Endothelial cell of umbilical vein (primary cell): ENCODE results near the gene NDUFS1. TPM values are rescaled to one million over a fixed set of nuclear protein-coding genes. Genes with fewer than 3 reads are reported as not detected.

Source experiments
- BruUV-seq: library from RNA; stranded (reverse); fragments of 400-500 nt; replicated peaks from 2 replicates; lab custom pipeline; 2021; lab: Mats Ljungman, UMichigan
- CTCF ChIA-PET: fragments of 300-600, 350-600 bp; sonication (Branson Sonifier 250); formaldehyde crosslinking; loops from one replicate; lab custom pipeline; 2021; ENCODE audit warnings: antibody characterized with exemption, inconsistent platforms; lab: Charles Lee
- POLR2A ChIA-PET: fragments of 300-600, 350-600 bp; sonication (Branson Sonifier 250); formaldehyde crosslinking; loops from one replicate; lab custom pipeline; 2021; ENCODE audit warnings: antibody characterized with exemption, inconsistent platforms; lab: Charles Lee
- DNase-seq: peaks from one replicate; pipeline ENCODE4 v3.0.0-alpha.2; 2011; ENCODE audit warnings: low read depth, low spot score
- FAIRE-seq: peaks from 2 replicates; lab custom pipeline; 2011; peaks lifted over from hg19 to GRCh38; lab: Jason Lieb, UNC
- H2AFZ ChIP-seq: 2 replicates; pipeline ENCODE4 v1.6.0; 2012; ENCODE audit warnings: low read depth, low read length, control low read depth, inconsistent platforms
- H3K27ac ChIP-seq: 2 replicates; pipeline ENCODE4 v1.5.1; 2011; ENCODE audit warnings: low read depth, mild to moderate bottlenecking, control low read depth, low read length, moderate library complexity; ENCODE audit not compliant: insufficient read depth
- H3K27me3 ChIP-seq, 2 experiments: 2 replicates each; pipeline versions ENCODE4 v1.6.0 to v1.6.1; 2011; ENCODE audit warnings: low read length in 2 of 2, mixed read lengths in 1 of 2; ENCODE audit not compliant: control insufficient read depth in 2 of 2, insufficient read depth in 2 of 2
- H3K36me3 ChIP-seq, 2 experiments: 2 replicates in 1 of 2; 3 replicates in 1 of 2; pipeline ENCODE4 v1.5.1; 2011; ENCODE audit warnings: low read length in 2 of 2, mild to moderate bottlenecking in 1 of 2, moderate library complexity in 1 of 2; ENCODE audit not compliant: control insufficient read depth in 2 of 2, insufficient read depth in 2 of 2; ENCODE audit errors: extremely low read depth in 1 of 2
- H3K4me1 ChIP-seq: 3 replicates; pipeline ENCODE4 v1.5.1; 2011; ENCODE audit warnings: mild to moderate bottlenecking, low read length; ENCODE audit not compliant: control insufficient read depth, insufficient read depth; ENCODE audit errors: extremely low read depth
- H3K4me2 ChIP-seq: 2 replicates; pipeline ENCODE4 v1.6.1; 2011; ENCODE audit warnings: low read length, control low read depth, mixed read lengths; ENCODE audit not compliant: insufficient read depth
- H3K4me3 ChIP-seq, 3 experiments: fragments of 200-600 bp in 1 of 3; sonication (generic), shearing (Covaris generic) in 1 of 3; replicated peaks in 1 of 3; 2 replicates each; pipeline ENCODE4 v1.5.1; 2011 to 2016; ENCODE audit warnings: control low read depth in 3 of 3, low read length in 3 of 3, mild to moderate bottlenecking in 2 of 3, inconsistent platforms in 1 of 3, low read depth in 1 of 3, moderate library complexity in 1 of 3; ENCODE audit not compliant: insufficient read depth in 1 of 3
- H3K79me2 ChIP-seq: 2 replicates; pipeline ENCODE4 v1.6.0; 2012; ENCODE audit warnings: low read length, inconsistent platforms; ENCODE audit not compliant: control insufficient read depth, insufficient read depth
- H3K9ac ChIP-seq: replicated peaks from 2 replicates; pipeline ENCODE3; 2011; ENCODE audit warnings: low read length, control low read depth; ENCODE audit not compliant: insufficient read depth; ENCODE audit errors: extremely low read depth
- H3K9me1 ChIP-seq: replicated peaks from 3 replicates; pipeline ENCODE4 v1.6.0; 2011; ENCODE audit warnings: mild to moderate bottlenecking, low read length; ENCODE audit not compliant: control insufficient read depth, insufficient read depth; ENCODE audit errors: extremely low read depth
- H3K9me3 ChIP-seq: replicated peaks from 2 replicates; pipeline ENCODE4 v1.5.1; 2012; ENCODE audit warnings: low read length, inconsistent platforms; ENCODE audit not compliant: control insufficient read depth, insufficient read depth
- H4K20me1 ChIP-seq: replicated peaks from 2 replicates; pipeline ENCODE3; 2011; ENCODE audit warnings: mild to moderate bottlenecking, low read length; ENCODE audit not compliant: control insufficient read depth, insufficient read depth; ENCODE audit errors: extremely low read depth
- CTCF ChIP-seq, 2 donors: IDR thresholded peaks; 1 replicate in 1 of 2; 2 replicates in 1 of 2; pipeline ENCODE4 v1.5.1; 2011; ENCODE audit warnings: low read length in 2 of 2, mild to moderate bottlenecking in 2 of 2, moderate library complexity in 2 of 2, control low read depth in 1 of 2, inconsistent platforms in 1 of 2, low read depth in 1 of 2; ENCODE audit not compliant: insufficient read depth in 1 of 2; ENCODE audit errors: extremely low read depth in 1 of 2
- EZH2 ChIP-seq: IDR thresholded peaks from 2 replicates; pipeline ENCODE4 v1.6.1; 2012; ENCODE audit warnings: borderline replicate concordance, low read depth, mild to moderate bottlenecking, moderate library complexity, low read length, inconsistent platforms; ENCODE audit not compliant: severe bottlenecking
- FOS ChIP-seq: IDR thresholded peaks from 2 replicates; pipeline ENCODE4 v1.6.1; 2011; ENCODE audit warnings: mild to moderate bottlenecking, low read length, moderate library complexity, borderline replicate concordance; ENCODE audit not compliant: insufficient read depth
- GATA2 ChIP-seq: IDR thresholded peaks from 2 replicates; pipeline ENCODE4 v1.7.0; 2011; ENCODE audit warnings: low read depth, mild to moderate bottlenecking, moderate library complexity, mixed read lengths, low read length; ENCODE audit not compliant: insufficient read length, insufficient read depth
- JUN ChIP-seq: IDR thresholded peaks from 2 replicates; pipeline ENCODE4 v1.6.1; 2011; ENCODE audit warnings: borderline replicate concordance, low read depth; ENCODE audit not compliant: insufficient read length, insufficient read depth
- MAX ChIP-seq: IDR thresholded peaks from 2 replicates; pipeline ENCODE4 v1.6.1; 2011; ENCODE audit not compliant: insufficient read depth, insufficient read length
- MYC ChIP-seq: IDR thresholded peaks from one replicate; pipeline ENCODE4 v1.6.1; 2011; ENCODE audit warnings: mild to moderate bottlenecking, low read depth, low read length
- POLR2A ChIP-seq: IDR thresholded peaks from 2 replicates; pipeline ENCODE4 v1.6.1; 2012; ENCODE audit warnings: low read depth, mild to moderate bottlenecking, control low read depth, low read length
- POLR2AphosphoS5 ChIP-seq: IDR thresholded peaks from 2 replicates; pipeline ENCODE4 v1.6.1; 2012; ENCODE audit warnings: low read depth, mild to moderate bottlenecking, control low read depth, low read length, moderate library complexity; ENCODE audit not compliant: insufficient read depth
- dilution Hi-C: fragments of 300-500 bp; cut with MboI; formaldehyde crosslinking; loops from one replicate; pipeline ENCODE4 v1.15.0; 2019; ENCODE audit warnings: low sequenced_read_pairs; ENCODE audit not compliant: extremely low pct_ligation_motif_present
- intact Hi-C: fragments of 100-400 bp; cut with micrococcal nuclease; formaldehyde crosslinking; loops from one replicate; pipeline ENCODE4 v1.10.0; 2022
- polyA plus RNA-seq, 4 experiments: library from polyadenylated mRNA; depleted of rRNA in 3 of 4; stranded (reverse) in 3 of 4; unstranded in 1 of 4; fragments of >200 nt; gene quantifications; 2 replicates each; pipeline versions ENCODE4 v1.2.1 to v1.2.3, GENCODE V29; 2011 to 2012; ENCODE audit warnings: missing spikeins in 1 of 4
- total RNA-seq: library from RNA; stranded (reverse); gene quantifications from 2 replicates; pipeline ENCODE4 v1.2.3, GENCODE V29; 2021

The NDUFS1 gene
- total and polyA plus RNA-seq, 2 donors (not counting 3 experiments of a cell fraction or from before 2014, with no cell fraction given): 49.8 to 93.2 TPM

- no peaks in the 10 kb centered on the region for H4K20me1 ChIP-seq
- intact Hi-C loops: no loop called here
- no peaks in the 10 kb centered on the region for H3K9me1 ChIP-seq
- H3K27me3 ChIP-seq: no peaks in the 10 kb centered on the region
- H2AFZ ChIP-seq: no peak overlapping the region
- DNase-seq: no peak
- no peaks in the 10 kb centered on the region for H3K79me2 ChIP-seq
- H3K9ac ChIP-seq: no peak overlapping the region
- H3K36me3 ChIP-seq: peaks cover 0 to 3% of the 10 kb centered on the region in 2 experiments
- H3K27ac ChIP-seq: no peak overlapping the region
- no peak for TF ChIP-seq POLR2AphosphoS5
- no peak for TF ChIP-seq MAX
- no peak for TF ChIP-seq EZH2
- TF ChIP-seq POLR2A: no peak
- no peak for TF ChIP-seq CTCF (IDR thresholded peaks at IDR 0.05; ENCODE audit: extremely low read depth in 1 of 2, insufficient read depth in 1 of 2, low read depth in 1 of 2, low read length in 2 of 2)
- TF ChIP-seq JUN: no peak
- TF ChIP-seq MYC: no peak
- TF ChIP-seq GATA2: no peak
- no peak for TF ChIP-seq FOS
- H3K4me3 ChIP-seq: no peak overlapping the region
- no peak overlapping the region for H3K4me2 ChIP-seq
- dilution Hi-C loops: no loop called here
- ChIA-PET POLR2A (no interaction called here), CTCF (no interaction called here)
- no peaks in the 10 kb centered on the region for H3K4me1 ChIP-seq
- FAIRE-seq: no peak
- no peaks in the 10 kb centered on the region for H3K9me3 ChIP-seq
- BruUV-seq: no TSS peak
Measured at GRCh38 chr2:206115026-206115578, 44.1 kb downstream of the NDUFS1 start.
